Activated naive CD4-positive, alpha-beta T cell (primary cell): ENCODE data around the gene CFAP300.
A peak's percentile ranks its signal among the peaks of the same experiment; 100 is the strongest.

Source experiments
- DNase-seq, 4 experiments: peaks; one replicate each; lab custom pipeline; 2025; lab: John Stamatoyannopoulos, UW

The CFAP300 gene

GRCh38 chr11:102073253-102073652, 26.0 kb downstream of the CFAP300 start:
- no peak for DNase-seq

DNA sequence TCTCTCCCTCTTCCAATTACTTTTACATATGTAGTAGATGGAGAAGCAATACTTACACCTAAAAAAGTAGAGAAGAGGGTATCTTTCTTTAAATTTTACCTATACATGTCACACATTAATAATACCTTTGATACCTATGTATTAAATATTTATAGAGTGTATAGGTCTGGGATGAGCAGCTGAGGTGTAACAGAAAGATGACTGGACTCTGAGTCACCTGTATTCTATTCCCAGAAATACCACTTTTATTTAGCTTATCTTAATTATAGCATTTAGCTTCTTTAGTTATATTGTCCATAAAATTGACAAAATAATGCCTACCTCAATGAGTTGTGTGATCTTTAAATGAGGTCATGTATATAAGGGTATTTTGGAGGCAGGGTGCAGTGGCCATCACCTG, 32.4 kb downstream of the CFAP300 start:
- no peak for DNase-seq

DNA sequence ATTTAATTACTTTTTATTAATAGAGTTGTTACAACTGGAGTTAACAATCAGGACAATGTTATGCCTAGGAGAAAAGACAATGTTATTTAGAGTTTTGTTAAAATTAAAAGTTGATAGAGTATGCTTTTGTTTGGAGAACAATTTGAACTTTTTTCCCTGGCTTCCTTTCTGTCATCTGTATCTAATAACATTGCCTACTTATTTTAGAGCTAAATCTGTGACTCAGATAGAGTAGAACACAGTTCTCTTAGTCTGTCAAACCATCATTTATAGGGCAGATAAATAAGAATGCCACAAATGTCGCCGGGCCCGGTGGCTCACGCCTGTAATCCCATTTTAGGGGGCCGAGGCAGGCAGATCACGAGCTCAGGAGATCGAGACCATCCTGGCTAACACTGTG, 34.1 kb downstream of the CFAP300 start:
- DNase-seq = no peak

GRCh38 chr11:102085864-102086551, 38.8 kb downstream of the CFAP300 start:
- DNase-seq = no peak

DNA sequence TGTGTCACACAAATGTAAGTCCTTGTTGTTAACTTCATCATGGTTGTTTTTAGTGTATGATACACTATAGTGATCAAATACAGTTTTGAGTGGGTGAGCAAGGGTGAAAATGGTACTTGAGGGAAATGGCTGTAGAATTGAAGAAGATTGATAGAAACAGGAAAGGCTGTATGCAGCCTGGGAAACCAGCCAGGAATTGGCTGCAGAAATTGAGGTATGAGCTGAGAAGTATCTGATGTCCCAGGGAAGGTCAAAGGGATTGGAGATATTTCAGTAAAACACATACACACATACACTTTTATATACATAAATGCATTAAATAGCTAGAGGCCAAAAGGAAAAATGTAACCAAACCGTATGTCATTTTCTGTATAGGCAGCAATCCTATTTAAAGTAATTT, 49.9 kb downstream of the CFAP300 start:
- DNase-seq = no peak

- no peak for DNase-seq
Observed at GRCh38 chr11:102099755-102100154, 52.5 kb downstream of the CFAP300 start.

GRCh38 chr11:102108734-102109440, 61.6 kb downstream of the CFAP300 start:
- no peak for DNase-seq

GRCh38 chr11:102109896-102110760, 62.9 kb downstream of the CFAP300 start, which contains the start of gene YAP1:
YAP1 (plus strand) TSS chr11:102110447; CDS start chr11:102110849, 402 bp downstream.
- peak; percentile 9 to 45 (median 17) for DNase-seq

GRCh38 chr11:102110761-102111010, 63.4 kb downstream of the CFAP300 start:
- no peak for DNase-seq

DNA sequence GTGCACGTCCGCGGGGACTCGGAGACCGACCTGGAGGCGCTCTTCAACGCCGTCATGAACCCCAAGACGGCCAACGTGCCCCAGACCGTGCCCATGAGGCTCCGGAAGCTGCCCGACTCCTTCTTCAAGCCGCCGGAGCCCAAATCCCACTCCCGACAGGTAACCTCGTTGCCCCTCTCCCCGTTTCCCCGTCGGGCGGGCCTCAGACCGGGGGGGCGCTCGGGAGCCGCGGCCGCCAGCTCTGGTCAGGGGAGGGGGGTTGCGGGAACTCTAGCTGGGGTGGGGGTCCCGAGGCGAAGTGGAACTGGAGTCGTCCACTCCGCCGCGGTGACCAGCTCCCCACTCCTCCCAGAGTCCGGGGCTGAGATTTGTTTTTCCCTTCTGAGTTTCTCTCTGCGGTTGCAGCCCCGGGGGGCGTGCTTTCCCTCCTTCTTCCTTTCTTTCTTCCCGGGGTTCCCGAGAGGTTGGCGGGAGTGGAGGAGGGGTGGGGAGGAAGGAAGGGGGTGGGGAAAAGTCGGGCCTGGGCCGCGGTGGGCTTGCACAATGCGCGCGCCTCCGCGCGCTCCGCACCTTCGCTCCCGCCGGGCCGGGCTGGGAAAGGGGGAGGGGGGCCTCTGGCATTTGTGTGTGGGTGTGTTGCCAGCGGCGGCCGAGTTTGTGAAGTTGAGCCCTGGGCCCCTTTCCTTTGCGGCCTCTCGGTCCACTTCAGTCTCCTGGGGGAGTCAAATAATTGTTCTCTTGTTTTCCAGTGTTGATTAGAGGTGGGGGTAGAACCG, 64.0 kb downstream of the CFAP300 start:
- no peak for DNase-seq

DNA sequence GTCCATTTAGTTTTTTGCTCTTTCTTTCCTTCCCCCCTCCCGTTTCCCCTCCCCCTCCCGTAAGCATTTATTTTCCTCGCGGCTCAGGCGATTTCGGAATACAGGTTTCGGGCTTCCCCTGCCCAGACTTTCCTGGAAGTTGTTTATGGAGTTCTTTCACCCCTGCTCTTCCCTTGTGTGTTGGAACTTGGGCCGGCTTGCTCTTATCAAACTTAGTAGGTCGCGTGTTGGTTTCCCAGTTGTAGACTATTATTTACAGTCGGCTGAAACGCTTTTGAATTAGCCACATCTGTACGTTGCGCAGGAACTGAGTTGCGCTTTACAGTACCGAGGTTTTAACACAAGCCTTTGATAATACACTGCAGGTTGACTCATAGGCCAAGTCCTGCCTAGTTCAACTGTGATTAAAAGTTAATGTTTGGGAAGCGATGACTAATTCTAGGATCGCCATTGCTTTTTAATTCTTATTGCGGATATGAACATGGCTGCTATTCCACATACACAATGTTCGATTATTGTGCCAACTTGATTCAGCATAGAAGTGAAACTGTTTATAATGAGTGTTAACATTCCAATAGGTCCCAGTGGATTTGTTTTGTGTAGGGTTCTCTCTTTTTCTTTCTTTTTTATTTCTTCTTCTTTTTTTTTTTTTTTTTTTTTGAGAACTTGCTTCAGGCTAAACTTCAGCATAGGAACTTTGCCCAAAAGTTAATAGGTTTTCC, 64.7 kb downstream of the CFAP300 start:
- no peak for DNase-seq

DNA sequence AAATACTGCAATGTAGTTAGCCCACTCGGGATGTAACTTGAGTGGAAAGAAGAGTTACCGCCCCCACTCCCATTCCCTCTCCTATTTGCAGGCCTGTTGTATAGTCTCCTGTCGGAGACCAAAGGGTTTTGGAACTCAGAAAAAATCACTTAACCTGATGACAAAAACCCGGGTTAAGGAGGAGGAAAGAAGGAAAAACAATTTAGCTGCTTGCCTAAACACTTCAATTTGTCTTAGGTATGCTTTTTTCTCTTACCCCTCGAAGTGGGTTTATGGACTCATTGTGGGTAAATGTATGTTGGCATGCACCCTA, 65.2 kb downstream of the CFAP300 start:
- DNase-seq = no peak

- DNase-seq = no peak
Observed at GRCh38 chr11:102114032-102114431, 66.8 kb downstream of the CFAP300 start.

- no peak for DNase-seq
Observed at GRCh38 chr11:102115557-102115956, 68.3 kb downstream of the CFAP300 start.

- DNase-seq = no peak
Observed at GRCh38 chr11:102116453-102117205, 69.4 kb downstream of the CFAP300 start.

- DNase-seq = no peak
Observed at GRCh38 chr11:102117472-102118113, 70.4 kb downstream of the CFAP300 start.

- no peak for DNase-seq
Observed at GRCh38 chr11:102118937-102119336, 71.7 kb downstream of the CFAP300 start.

- no peak for DNase-seq
Observed at GRCh38 chr11:102119997-102120396, 72.8 kb downstream of the CFAP300 start.

DNA sequence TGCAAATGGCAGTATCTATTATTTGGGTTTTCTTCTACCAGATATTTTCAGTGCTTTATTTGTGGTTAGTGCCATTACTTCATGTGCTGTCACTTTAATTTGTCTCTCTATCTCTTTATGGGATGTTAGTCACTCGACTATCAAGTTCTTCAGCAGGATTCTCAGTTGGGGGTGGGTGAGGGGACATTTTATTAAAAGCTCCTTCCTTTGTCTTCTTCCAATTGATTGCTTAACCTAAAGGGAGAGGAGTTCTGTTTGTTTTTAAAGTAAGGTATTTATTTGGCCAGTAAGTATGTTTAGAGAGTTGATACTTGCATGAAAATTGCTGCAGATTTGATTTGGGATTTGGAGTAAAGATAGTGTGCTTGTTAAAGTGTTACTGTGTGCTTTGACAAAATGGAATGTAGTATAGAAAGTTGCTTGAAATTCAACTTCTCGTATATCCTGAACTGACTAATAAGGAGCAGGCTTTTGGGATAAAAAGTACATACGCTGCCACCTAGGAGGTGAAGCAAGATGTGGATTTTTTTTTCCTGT, 73.3 kb downstream of the CFAP300 start:
- DNase-seq = no peak

DNA sequence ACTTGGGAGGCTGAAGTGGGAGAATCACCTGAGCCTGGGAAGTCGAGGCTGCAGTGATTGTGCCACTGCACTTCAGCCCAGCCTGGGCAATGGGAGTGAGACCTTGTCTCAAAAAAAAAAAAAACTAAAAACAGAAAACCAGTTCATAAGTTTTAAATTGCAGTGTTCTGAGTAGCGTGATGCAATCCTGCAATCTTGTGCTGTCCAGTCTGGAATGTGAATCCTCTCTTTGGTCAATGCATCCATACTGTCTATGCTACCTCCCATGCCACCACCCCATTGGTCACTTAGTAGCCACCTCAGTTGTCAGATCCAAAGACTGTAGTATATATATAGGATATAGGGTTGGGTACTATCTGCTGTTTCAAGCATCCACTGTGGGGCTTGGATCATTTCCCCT, 74.1 kb downstream of the CFAP300 start:
- no peak for DNase-seq
